GM18870 (cell line): ENCODE results near the gene MSH5.

ENCODE experiments used
- ATAC-seq: cut with Tn5 transposase; IDR thresholded peaks from one replicate; pipeline ENCODE4 v1.9.1; 2021; ENCODE audit warnings: moderate library complexity; ENCODE audit not compliant: unreplicated experiment

Gene MSH5

GRCh38 chr6:31752739-31753319 lies 13.0 kb downstream of the MSH5 start:
- ATAC-seq = no peak

- no peak for ATAC-seq
Measured at GRCh38 chr6:31758281-31758680, 18.5 kb downstream of the MSH5 start.

- no peak for ATAC-seq
Measured at GRCh38 chr6:31760790-31761189, 21.0 kb downstream of the MSH5 start.

GRCh38 chr6:31761343-31761742 lies 21.5 kb downstream of the MSH5 start:
- no peak for ATAC-seq

GRCh38 chr6:31762356-31762755 lies 22.6 kb downstream of the MSH5 start, which contains the start of gene SAPCD1:
SAPCD1 (plus strand) TSS chr6:31762656; CDS start chr6:31763055, 399 bp downstream.
- no peak for ATAC-seq

GRCh38 chr6:31762878-31763618 lies 23.2 kb downstream of the MSH5 start:
- no peak for ATAC-seq

GRCh38 chr6:31763619-31763940 lies 23.8 kb downstream of the MSH5 start:
- ATAC-seq = no peak

GRCh38 chr6:31764198-31764597 lies 24.4 kb downstream of the MSH5 start:
- no peak for ATAC-seq

GRCh38 chr6:31765559-31765909 lies 25.7 kb downstream of the MSH5 start:
- ATAC-seq = no peak

GRCh38 chr6:31765910-31766794 lies 26.3 kb downstream of the MSH5 start:
- no peak for ATAC-seq

GRCh38 chr6:31767096-31767645 lies 27.4 kb downstream of the MSH5 start:
- no peak for ATAC-seq

- no peak for ATAC-seq
Measured at GRCh38 chr6:31768363-31769257, 28.8 kb downstream of the MSH5 start.

- no peak for ATAC-seq
Measured at GRCh38 chr6:31769684-31770371, 30.0 kb downstream of the MSH5 start.

GRCh38 chr6:31770860-31771259 lies 31.1 kb downstream of the MSH5 start:
- no peak for ATAC-seq

- ATAC-seq = no peak
Measured at GRCh38 chr6:31771992-31772358, 32.2 kb downstream of the MSH5 start.

GRCh38 chr6:31775184-31775583 lies 35.4 kb downstream of the MSH5 start:
- no peak for ATAC-seq

GRCh38 chr6:31775633-31776484 lies 36.1 kb downstream of the MSH5 start:
- ATAC-seq = no peak

GRCh38 chr6:31776485-31776988 lies 36.7 kb downstream of the MSH5 start:
- ATAC-seq = no peak
